HL-60 (cell line): ENCODE results near the gene FBXO42.

ENCODE experiments used
- CTCF ChIP-seq: IDR thresholded peaks from one replicate; pipeline ENCODE4 v1.5.1; 2011; ENCODE audit warnings: low read length, control low read depth, inconsistent platforms; ENCODE audit not compliant: insufficient read depth
- GABPA ChIP-seq: IDR thresholded peaks from 2 replicates; pipeline ENCODE4 v1.6.1; 2012; ENCODE audit warnings: low read depth
- POLR2AphosphoS5 ChIP-seq: IDR thresholded peaks from 2 replicates; pipeline ENCODE4 v1.6.1; 2012; ENCODE audit warnings: low read depth
- REST ChIP-seq: IDR thresholded peaks from 2 replicates; pipeline ENCODE4 v1.6.1; 2012; ENCODE audit warnings: low read depth; ENCODE audit not compliant: insufficient replicate concordance

- TF ChIP-seq GABPA (no peak), CTCF (no peak), POLR2AphosphoS5 (no peak), REST (no peak)
These were observed 132.2 kb downstream of the FBXO42 start for GRCh38 chr1:16219968-16220500.
